ENCODE results near the gene ATP6V1A.
"Not testable (repeated sequence)": the region's sequence is repeated elsewhere in the genome, so short reads cannot be mapped to it uniquely, and the experiment has no call there.

Gene ATP6V1A

GRCh38 chr3:113831103-113831355, 84.2 kb downstream of the ATP6V1A start:
- Mint-ChIP-seq H3K4me3 (no peak overlapping the region), H3K27ac (peak overlapping the region; percentile 82), H3K27me3 (no peaks in the 10 kb centered on the region), H3K36me3 (peaks cover 5% of the 10 kb centered on the region), H3K9me3 (peaks cover 6% of the 10 kb centered on the region), H3K4me1 (peaks cover 67% of the 10 kb centered on the region)
- no peak for ATAC-seq

GRCh38 chr3:113832477-113833164, 85.8 kb downstream of the ATP6V1A start:
- no peaks in the 10 kb centered on the region for H3K27me3 Mint-ChIP-seq
- no peak overlapping the region for H3K4me3 Mint-ChIP-seq
- peaks cover 6% of the 10 kb centered on the region for H3K9me3 Mint-ChIP-seq
- peaks cover 69% of the 10 kb centered on the region for H3K4me1 Mint-ChIP-seq
- peaks cover 5% of the 10 kb centered on the region for H3K36me3 Mint-ChIP-seq
- peak overlapping the region; percentile 82 for H3K27ac Mint-ChIP-seq
- ATAC-seq = no peak

GRCh38 chr3:113834983-113835382, 88.1 kb downstream of the ATP6V1A start:
- peaks cover 60% of the 10 kb centered on the region for H3K4me1 Mint-ChIP-seq
- peaks cover 2% of the 10 kb centered on the region for H3K9me3 Mint-ChIP-seq
- H3K27ac Mint-ChIP-seq = peak overlapping the region; percentile 8
- peaks cover 5% of the 10 kb centered on the region for H3K36me3 Mint-ChIP-seq
- H3K27me3 Mint-ChIP-seq = no peaks in the 10 kb centered on the region
- ATAC-seq = no peak
- H3K4me3 Mint-ChIP-seq = no peak overlapping the region

GRCh38 chr3:113838631-113839209, 91.9 kb downstream of the ATP6V1A start, which contains the start of gene GRAMD1C:
GRAMD1C (plus strand) TSS chr3:113838788; CDS start chr3:113838910, 122 bp downstream.
- peak; percentile 96 for ATAC-seq
- Mint-ChIP-seq H3K27ac (peak within 1 kb of the TSS; percentile 84), H3K36me3 (no peaks in the 10 kb centered on the region), H3K4me3 (peak within 1 kb of the TSS; percentile 86), H3K27me3 (no peaks in the 10 kb centered on the region), H3K4me1 (peaks cover 33% of the 10 kb centered on the region), H3K9me3 (no peaks in the 10 kb centered on the region)

- H3K27ac Mint-ChIP-seq = peak overlapping the region; percentile 84
- no peak for ATAC-seq
- peak overlapping the region; percentile 86 for H3K4me3 Mint-ChIP-seq
- peaks cover 33% of the 10 kb centered on the region for H3K4me1 Mint-ChIP-seq
- no peaks in the 10 kb centered on the region for H3K27me3 Mint-ChIP-seq
- H3K36me3 Mint-ChIP-seq = no peaks in the 10 kb centered on the region
- no peaks in the 10 kb centered on the region for H3K9me3 Mint-ChIP-seq
Measured at GRCh38 chr3:113839551-113839950, 92.7 kb downstream of the ATP6V1A start.

GRCh38 chr3:113844622-113845222, 97.9 kb downstream of the ATP6V1A start:
- peaks cover 7% of the 10 kb centered on the region for H3K4me1 Mint-ChIP-seq
- H3K27ac Mint-ChIP-seq = no peak overlapping the region
- no peaks in the 10 kb centered on the region for H3K9me3 Mint-ChIP-seq
- no peaks in the 10 kb centered on the region for H3K27me3 Mint-ChIP-seq
- no peak overlapping the region for H3K4me3 Mint-ChIP-seq
- no peaks in the 10 kb centered on the region for H3K36me3 Mint-ChIP-seq
- ATAC-seq = no peak

GRCh38 chr3:113847247-113847646, 100.4 kb downstream of the ATP6V1A start:
- Mint-ChIP-seq H3K27ac (no peak overlapping the region), H3K4me1 (peaks cover 4% of the 10 kb centered on the region), H3K4me3 (no peak overlapping the region), H3K9me3 (no peaks in the 10 kb centered on the region), H3K27me3 (no peaks in the 10 kb centered on the region), H3K36me3 (no peaks in the 10 kb centered on the region)
- ATAC-seq = no peak

- no peaks in the 10 kb centered on the region for H3K4me1 Mint-ChIP-seq
- no peaks in the 10 kb centered on the region for H3K36me3 Mint-ChIP-seq
- ATAC-seq = no peak
- H3K27ac Mint-ChIP-seq = no peak overlapping the region
- H3K9me3 Mint-ChIP-seq = no peaks in the 10 kb centered on the region
- H3K4me3 Mint-ChIP-seq = no peak overlapping the region
- no peaks in the 10 kb centered on the region for H3K27me3 Mint-ChIP-seq
Measured at GRCh38 chr3:113847664-113848461, 101.0 kb downstream of the ATP6V1A start.

GRCh38 chr3:113849071-113849470, 102.2 kb downstream of the ATP6V1A start:
- not testable (repeated sequence) for H3K4me1 Mint-ChIP-seq, ATAC-seq, H3K27ac Mint-ChIP-seq, H3K4me3 Mint-ChIP-seq, H3K36me3 Mint-ChIP-seq, H3K9me3 Mint-ChIP-seq, H3K27me3 Mint-ChIP-seq

GRCh38 chr3:113849841-113850240, 103.0 kb downstream of the ATP6V1A start:
- H3K4me3 Mint-ChIP-seq, H3K9me3 Mint-ChIP-seq, H3K27ac Mint-ChIP-seq: not testable (repeated sequence)

GRCh38 chr3:113850391-113850790, 103.6 kb downstream of the ATP6V1A start:
- not testable (repeated sequence) for H3K4me1 Mint-ChIP-seq, H3K36me3 Mint-ChIP-seq, H3K4me3 Mint-ChIP-seq, H3K9me3 Mint-ChIP-seq, ATAC-seq, H3K27me3 Mint-ChIP-seq, H3K27ac Mint-ChIP-seq

More at GRCh38 chr3:113849841-113850240, 103.0 kb downstream of the ATP6V1A start:
- not testable (repeated sequence) for H3K36me3 Mint-ChIP-seq, H3K27me3 Mint-ChIP-seq, ATAC-seq, H3K4me1 Mint-ChIP-seq

GRCh38 chr3:113852506-113852905, 105.7 kb downstream of the ATP6V1A start:
- H3K4me3 Mint-ChIP-seq = no peak overlapping the region
- H3K36me3 Mint-ChIP-seq = no peaks in the 10 kb centered on the region

More at GRCh38 chr3:113852506-113852905, 105.7 kb downstream of the ATP6V1A start:
- Mint-ChIP-seq H3K9me3 (no peaks in the 10 kb centered on the region), H3K4me1 (no peaks in the 10 kb centered on the region), H3K27me3 (no peaks in the 10 kb centered on the region), H3K27ac (no peak overlapping the region)
- no peak for ATAC-seq
